GM23338 (cell line): ENCODE data around the gene ACOT11. TPM values are rescaled to one million over a fixed set of nuclear protein-coding genes. Genes with fewer than 3 reads are reported as not detected.

Source experiments
- ATAC-seq: fragments of 200-7000 bp; cut with Tn5 transposase; 3 replicates; pipeline ENCODE4 v1.9.1; 2020
- DNase-seq: peaks from one replicate; pipeline ENCODE4 v3.0.0-alpha.2; 2015; ENCODE audit warnings: low spot score
- H2AFZ ChIP-seq: fragments of 200-600 bp; sonication (generic); 2 replicates; pipeline ENCODE4 v1.8.0; 2016; ENCODE audit warnings: antibody characterized with exemption, mild to moderate bottlenecking, moderate library complexity
- H3F3A ChIP-seq: fragments of 200-600 bp; sonication (generic); replicated peaks from 2 replicates; pipeline ENCODE4 v1.8.0; 2017; ENCODE audit warnings: antibody characterized with exemption, mixed run types, low read depth
- H3K27ac ChIP-seq: fragments of 200-600 bp; sonication (generic); 2 replicates; pipeline ENCODE4 v1.6.1; 2016; ENCODE audit warnings: low read depth
- H3K27me3 ChIP-seq: fragments of 200-600 bp; sonication (generic); 2 replicates; pipeline ENCODE4 v1.8.0; 2016; ENCODE audit warnings: mild to moderate bottlenecking, mixed run types, moderate library complexity; ENCODE audit not compliant: insufficient read depth
- H3K36me3 ChIP-seq: fragments of 200-600 bp; sonication (generic); 2 replicates; pipeline ENCODE4 v1.8.0; 2016; ENCODE audit warnings: mild to moderate bottlenecking; ENCODE audit not compliant: insufficient read depth
- H3K4me1 ChIP-seq: fragments of 200-600 bp; sonication (generic); 2 replicates; pipeline ENCODE4 v1.8.0; 2016; ENCODE audit warnings: mild to moderate bottlenecking, moderate library complexity; ENCODE audit not compliant: insufficient read depth
- H3K4me2 ChIP-seq: fragments of 200-600 bp; sonication (generic); 2 replicates; pipeline ENCODE4 v1.7.1; 2017; ENCODE audit warnings: mixed run types
- H3K4me3 ChIP-seq: fragments of 200-600 bp; sonication (generic); 2 replicates; pipeline ENCODE4 v1.6.1; 2016; ENCODE audit warnings: mixed run types
- H3K79me2 ChIP-seq: fragments of 200-600 bp; sonication (generic); replicated peaks from 2 replicates; pipeline ENCODE4 v1.8.0; 2017; ENCODE audit warnings: mild to moderate bottlenecking; ENCODE audit not compliant: insufficient read depth
- H3K9me2 ChIP-seq: fragments of 200-600 bp; sonication (generic); 2 replicates; pipeline ENCODE4 v1.8.0; 2017; ENCODE audit not compliant: insufficient read depth
- H4K20me1 ChIP-seq: fragments of 200-600 bp; sonication (generic); replicated peaks from 2 replicates; pipeline ENCODE4 v1.8.0; 2017; ENCODE audit warnings: mild to moderate bottlenecking; ENCODE audit not compliant: insufficient read depth
- H3K27ac Mint-ChIP-seq: 2 replicates; pipeline ENCODE4 v1.8.0; 2020; ENCODE audit warnings: inconsistent platforms, mild to moderate bottlenecking, moderate library complexity, mixed read lengths
- H3K27me3 Mint-ChIP-seq: 3 replicates; pipeline ENCODE4 v1.8.0; 2022; ENCODE audit warnings: low read depth, mild to moderate bottlenecking, moderate library complexity, mixed read lengths, inconsistent platforms; ENCODE audit not compliant: insufficient read depth, poor library complexity
- H3K36me3 Mint-ChIP-seq: 3 replicates; pipeline ENCODE4 v1.8.0; 2021; ENCODE audit warnings: low read depth, mild to moderate bottlenecking, inconsistent platforms, moderate library complexity, mixed read lengths
- H3K4me1 Mint-ChIP-seq: 3 replicates; pipeline ENCODE4 v1.8.0; 2020; ENCODE audit warnings: mild to moderate bottlenecking, inconsistent platforms, mixed read lengths
- H3K4me3 Mint-ChIP-seq: 3 replicates; pipeline ENCODE4 v1.8.0; 2021; ENCODE audit warnings: moderate library complexity, mild to moderate bottlenecking, inconsistent platforms, mixed read lengths
- H3K9me3 Mint-ChIP-seq: 3 replicates; pipeline ENCODE4 v1.8.0; 2020; ENCODE audit warnings: moderate library complexity, mild to moderate bottlenecking, inconsistent platforms, mixed read lengths
- CREB1 ChIP-seq: fragments of 250-450 bp; sonication (Bioruptor Pico); IDR thresholded peaks from 2 replicates; pipeline ENCODE4 v1.5.0; 2020; ENCODE audit warnings: low read depth, mild to moderate bottlenecking, moderate library complexity
- CTCF ChIP-seq, 2 experiments: fragments of 200-600 bp in 1 of 2; sonication (generic) in 1 of 2; conservative IDR thresholded peaks; 2 replicates each; pipeline versions ENCODE4 v1.5.1 to v1.6.1; 2016 to 2017; ENCODE audit warnings: antibody characterized with exemption in 2 of 2, low read depth in 2 of 2, mild to moderate bottlenecking in 2 of 2, moderate library complexity in 1 of 2
- ETS1 ChIP-seq: IDR thresholded peaks from 2 replicates; pipeline ENCODE4 v1.6.1; 2016; ENCODE audit warnings: antibody characterized with exemption
- EZH2 ChIP-seq: fragments of 200-600 bp; sonication (generic); IDR thresholded peaks from one replicate; pipeline ENCODE4 v1.8.0; 2017; ENCODE audit warnings: antibody characterized with exemption, mild to moderate bottlenecking, low read depth; ENCODE audit not compliant: unreplicated experiment
- EZH2phosphoT487 ChIP-seq: fragments of 200-600 bp; sonication (generic); IDR thresholded peaks from one replicate; pipeline ENCODE4 v1.8.1; 2018; ENCODE audit warnings: antibody characterized with exemption; ENCODE audit not compliant: unreplicated experiment
- JUNB ChIP-seq: IDR thresholded peaks from one replicate; pipeline ENCODE4 v1.6.1; 2016; ENCODE audit warnings: antibody characterized with exemption; ENCODE audit not compliant: unreplicated experiment
- NANOG ChIP-seq: IDR thresholded peaks from 2 replicates; pipeline ENCODE4 v1.6.1; 2016; ENCODE audit warnings: antibody characterized with exemption, borderline replicate concordance
- POLR2AphosphoS5 ChIP-seq: IDR thresholded peaks from 2 replicates; pipeline ENCODE4 v1.6.1; 2016; ENCODE audit warnings: antibody characterized with exemption, low read depth
- STAT1 ChIP-seq: IDR thresholded peaks from one replicate; pipeline ENCODE4 v1.6.1; 2016; ENCODE audit warnings: antibody characterized with exemption; ENCODE audit not compliant: unreplicated experiment
- ZNF114 ChIP-seq: fragments of 250-450 bp; sonication (Bioruptor Pico); IDR thresholded peaks from 2 replicates; pipeline ENCODE4 v1.5.0; 2020; ENCODE audit warnings: mild to moderate bottlenecking, moderate library complexity
- ZNF331 ChIP-seq: fragments of 250-450 bp; sonication (Bioruptor Pico); IDR thresholded peaks from 2 replicates; pipeline ENCODE4 v1.5.0; 2020; ENCODE audit warnings: low read depth, mild to moderate bottlenecking, moderate library complexity
- polyA plus RNA-seq: library from polyadenylated mRNA; unstranded; fragments of >200 nt; fragmentation: Nextera tagmentation; extraction: Ambion mirVana; gene quantifications from 2 replicates; pipeline ENCODE4 v1.2.1, GENCODE V29; 2016
- total RNA-seq: library from RNA; depleted of rRNA; stranded (reverse); fragments of >200 nt; shearing (Covaris generic); gene quantifications from 2 replicates; pipeline ENCODE4 v1.2.3, GENCODE V29; 2014
- TF ChIP-seq, protein P1 (sequence below): IDR thresholded peaks from one replicate; pipeline ENCODE4 v1.6.1; 2018; ENCODE audit warnings: antibody characterized with exemption; ENCODE audit not compliant: unreplicated experiment
- TF ChIP-seq, protein P2 (sequence below): fragments of 250-450 bp; sonication (Bioruptor Pico); IDR thresholded peaks from 2 replicates; pipeline ENCODE4 v1.5.0; 2020; ENCODE audit warnings: mild to moderate bottlenecking, moderate library complexity

ACOT11 gene
- total and polyA plus RNA-seq, 2 experiments from 2014 or later, result 1.6 to 2.7 TPM

DNA sequence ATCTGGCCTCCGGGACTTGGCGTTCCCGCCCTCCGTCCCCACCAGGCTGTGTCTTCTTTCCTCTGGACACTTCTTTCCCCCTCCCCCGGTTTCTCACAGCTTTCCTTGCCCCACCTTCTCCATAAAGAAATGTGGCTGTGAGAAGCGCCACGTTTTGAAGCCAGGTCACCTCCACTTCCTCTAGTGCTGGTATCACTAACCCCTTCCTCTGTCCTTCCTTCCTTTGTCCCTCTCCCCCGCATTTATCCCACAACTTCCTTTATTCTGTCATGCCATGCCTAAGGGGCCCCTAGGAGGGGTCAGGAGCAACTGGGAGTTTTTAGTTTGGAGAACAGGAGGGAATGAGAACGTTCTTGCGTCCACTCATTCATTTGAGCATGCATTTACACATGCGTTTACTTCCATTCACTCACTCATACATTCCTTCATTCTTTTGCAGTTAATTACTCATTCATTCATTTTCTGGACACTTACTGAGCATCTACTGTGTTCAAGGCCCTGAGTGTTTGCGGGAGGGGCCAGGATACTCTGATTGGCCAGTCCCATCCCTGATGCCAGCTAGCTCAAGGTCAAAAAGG, 5.0 kb upstream of the ACOT11 start:
- peak overlapping the region; percentile 89 for H2AFZ ChIP-seq
- H3K27ac ChIP-seq, result peak overlapping the region; percentile 98
- no peaks in the 10 kb centered on the region for H3K27me3 ChIP-seq
- peaks cover 29% of the 10 kb centered on the region for H3K4me1 Mint-ChIP-seq
- TF ChIP-seq CREB1 (CRISPR knock-in tag), result no peak
- TF ChIP-seq, protein P1, sequence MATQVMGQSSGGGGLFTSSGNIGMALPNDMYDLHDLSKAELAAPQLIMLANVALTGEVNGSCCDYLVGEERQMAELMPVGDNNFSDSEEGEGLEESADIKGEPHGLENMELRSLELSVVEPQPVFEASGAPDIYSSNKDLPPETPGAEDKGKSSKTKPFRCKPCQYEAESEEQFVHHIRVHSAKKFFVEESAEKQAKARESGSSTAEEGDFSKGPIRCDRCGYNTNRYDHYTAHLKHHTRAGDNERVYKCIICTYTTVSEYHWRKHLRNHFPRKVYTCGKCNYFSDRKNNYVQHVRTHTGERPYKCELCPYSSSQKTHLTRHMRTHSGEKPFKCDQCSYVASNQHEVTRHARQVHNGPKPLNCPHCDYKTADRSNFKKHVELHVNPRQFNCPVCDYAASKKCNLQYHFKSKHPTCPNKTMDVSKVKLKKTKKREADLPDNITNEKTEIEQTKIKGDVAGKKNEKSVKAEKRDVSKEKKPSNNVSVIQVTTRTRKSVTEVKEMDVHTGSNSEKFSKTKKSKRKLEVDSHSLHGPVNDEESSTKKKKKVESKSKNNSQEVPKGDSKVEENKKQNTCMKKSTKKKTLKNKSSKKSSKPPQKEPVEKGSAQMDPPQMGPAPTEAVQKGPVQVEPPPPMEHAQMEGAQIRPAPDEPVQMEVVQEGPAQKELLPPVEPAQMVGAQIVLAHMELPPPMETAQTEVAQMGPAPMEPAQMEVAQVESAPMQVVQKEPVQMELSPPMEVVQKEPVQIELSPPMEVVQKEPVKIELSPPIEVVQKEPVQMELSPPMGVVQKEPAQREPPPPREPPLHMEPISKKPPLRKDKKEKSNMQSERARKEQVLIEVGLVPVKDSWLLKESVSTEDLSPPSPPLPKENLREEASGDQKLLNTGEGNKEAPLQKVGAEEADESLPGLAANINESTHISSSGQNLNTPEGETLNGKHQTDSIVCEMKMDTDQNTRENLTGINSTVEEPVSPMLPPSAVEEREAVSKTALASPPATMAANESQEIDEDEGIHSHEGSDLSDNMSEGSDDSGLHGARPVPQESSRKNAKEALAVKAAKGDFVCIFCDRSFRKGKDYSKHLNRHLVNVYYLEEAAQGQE, result no peak
- TF ChIP-seq NANOG, result no peak
- no peak for TF ChIP-seq CTCF (conservative IDR thresholded peaks at IDR 0.05; ENCODE audit: low read depth in 2 of 2)
- no peak for TF ChIP-seq STAT1
- no peak for TF ChIP-seq EZH2phosphoT487
- no peak for TF ChIP-seq ZNF331 (CRISPR knock-in tag)
- TF ChIP-seq POLR2AphosphoS5, result no peak
- TF ChIP-seq ETS1, result no peak
- TF ChIP-seq JUNB, result no peak
- no peak for TF ChIP-seq EZH2
- TF ChIP-seq ZNF114, result no peak
- TF ChIP-seq, protein P2, sequence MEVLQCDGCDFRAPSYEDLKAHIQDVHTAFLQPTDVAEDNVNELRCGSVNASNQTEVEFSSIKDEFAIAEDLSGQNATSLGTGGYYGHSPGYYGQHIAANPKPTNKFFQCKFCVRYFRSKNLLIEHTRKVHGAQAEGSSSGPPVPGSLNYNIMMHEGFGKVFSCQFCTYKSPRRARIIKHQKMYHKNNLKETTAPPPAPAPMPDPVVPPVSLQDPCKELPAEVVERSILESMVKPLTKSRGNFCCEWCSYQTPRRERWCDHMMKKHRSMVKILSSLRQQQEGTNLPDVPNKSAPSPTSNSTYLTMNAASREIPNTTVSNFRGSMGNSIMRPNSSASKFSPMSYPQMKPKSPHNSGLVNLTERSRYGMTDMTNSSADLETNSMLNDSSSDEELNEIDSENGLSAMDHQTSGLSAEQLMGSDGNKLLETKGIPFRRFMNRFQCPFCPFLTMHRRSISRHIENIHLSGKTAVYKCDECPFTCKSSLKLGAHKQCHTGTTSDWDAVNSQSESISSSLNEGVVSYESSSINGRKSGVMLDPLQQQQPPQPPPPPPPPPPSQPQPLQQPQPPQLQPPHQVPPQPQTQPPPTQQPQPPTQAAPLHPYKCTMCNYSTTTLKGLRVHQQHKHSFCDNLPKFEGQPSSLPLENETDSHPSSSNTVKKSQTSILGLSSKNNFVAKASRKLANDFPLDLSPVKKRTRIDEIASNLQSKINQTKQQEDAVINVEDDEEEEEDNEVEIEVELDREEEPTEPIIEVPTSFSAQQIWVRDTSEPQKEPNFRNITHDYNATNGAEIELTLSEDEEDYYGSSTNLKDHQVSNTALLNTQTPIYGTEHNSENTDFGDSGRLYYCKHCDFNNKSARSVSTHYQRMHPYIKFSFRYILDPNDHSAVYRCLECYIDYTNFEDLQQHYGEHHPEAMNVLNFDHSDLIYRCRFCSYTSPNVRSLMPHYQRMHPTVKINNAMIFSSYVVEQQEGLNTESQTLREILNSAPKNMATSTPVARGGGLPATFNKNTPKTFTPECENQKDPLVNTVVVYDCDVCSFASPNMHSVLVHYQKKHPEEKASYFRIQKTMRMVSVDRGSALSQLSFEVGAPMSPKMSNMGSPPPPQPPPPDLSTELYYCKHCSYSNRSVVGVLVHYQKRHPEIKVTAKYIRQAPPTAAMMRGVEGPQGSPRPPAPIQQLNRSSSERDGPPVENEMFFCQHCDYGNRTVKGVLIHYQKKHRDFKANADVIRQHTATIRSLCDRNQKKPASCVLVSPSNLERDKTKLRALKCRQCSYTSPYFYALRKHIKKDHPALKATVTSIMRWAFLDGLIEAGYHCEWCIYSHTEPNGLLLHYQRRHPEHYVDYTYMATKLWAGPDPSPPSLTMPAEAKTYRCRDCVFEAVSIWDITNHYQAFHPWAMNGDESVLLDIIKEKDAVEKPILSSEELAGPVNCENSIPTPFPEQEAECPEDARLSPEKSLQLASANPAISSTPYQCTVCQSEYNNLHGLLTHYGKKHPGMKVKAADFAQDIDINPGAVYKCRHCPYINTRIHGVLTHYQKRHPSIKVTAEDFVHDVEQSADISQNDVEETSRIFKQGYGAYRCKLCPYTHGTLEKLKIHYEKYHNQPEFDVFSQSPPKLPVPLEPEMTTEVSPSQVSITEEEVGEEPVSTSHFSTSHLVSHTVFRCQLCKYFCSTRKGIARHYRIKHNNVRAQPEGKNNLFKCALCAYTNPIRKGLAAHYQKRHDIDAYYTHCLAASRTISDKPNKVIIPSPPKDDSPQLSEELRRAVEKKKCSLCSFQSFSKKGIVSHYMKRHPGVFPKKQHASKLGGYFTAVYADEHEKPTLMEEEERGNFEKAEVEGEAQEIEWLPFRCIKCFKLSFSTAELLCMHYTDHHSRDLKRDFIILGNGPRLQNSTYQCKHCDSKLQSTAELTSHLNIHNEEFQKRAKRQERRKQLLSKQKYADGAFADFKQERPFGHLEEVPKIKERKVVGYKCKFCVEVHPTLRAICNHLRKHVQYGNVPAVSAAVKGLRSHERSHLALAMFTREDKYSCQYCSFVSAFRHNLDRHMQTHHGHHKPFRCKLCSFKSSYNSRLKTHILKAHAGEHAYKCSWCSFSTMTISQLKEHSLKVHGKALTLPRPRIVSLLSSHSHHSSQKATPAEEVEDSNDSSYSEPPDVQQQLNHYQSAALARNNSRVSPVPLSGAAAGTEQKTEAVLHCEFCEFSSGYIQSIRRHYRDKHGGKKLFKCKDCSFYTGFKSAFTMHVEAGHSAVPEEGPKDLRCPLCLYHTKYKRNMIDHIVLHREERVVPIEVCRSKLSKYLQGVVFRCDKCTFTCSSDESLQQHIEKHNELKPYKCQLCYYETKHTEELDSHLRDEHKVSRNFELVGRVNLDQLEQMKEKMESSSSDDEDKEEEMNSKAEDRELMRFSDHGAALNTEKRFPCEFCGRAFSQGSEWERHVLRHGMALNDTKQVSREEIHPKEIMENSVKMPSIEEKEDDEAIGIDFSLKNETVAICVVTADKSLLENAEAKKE (CRISPR knock-in tag), result no peak
- H3K27ac Mint-ChIP-seq, result peak overlapping the region; percentile 93
- ATAC-seq (peak; percentile 3), DNase-seq (peak; percentile 54)
- H3K4me2 ChIP-seq, result peak overlapping the region; percentile 91
- H3K4me1 ChIP-seq, result peaks cover 30% of the 10 kb centered on the region
- no peaks in the 10 kb centered on the region for H3K9me2 ChIP-seq
- no peaks in the 10 kb centered on the region for H3K79me2 ChIP-seq
- H4K20me1 ChIP-seq, result no peaks in the 10 kb centered on the region
- no peaks in the 10 kb centered on the region for H3K36me3 ChIP-seq
- H3K4me3 Mint-ChIP-seq, result peak overlapping the region; percentile 83
- peaks cover 23% of the 10 kb centered on the region for H3F3A ChIP-seq
- no peaks in the 10 kb centered on the region for H3K9me3 Mint-ChIP-seq
- peaks cover 15% of the 10 kb centered on the region for H3K27me3 Mint-ChIP-seq
- peak overlapping the region; percentile 74 for H3K4me3 ChIP-seq
- no peaks in the 10 kb centered on the region for H3K36me3 Mint-ChIP-seq
